HepG2 (cell line): Measurements from ENCODE around the gene GSTT2. TPM values are rescaled to one million over a fixed set of nuclear protein-coding genes. Genes with fewer than 3 reads are reported as not detected.

Source experiments
- ARNTL ChIP-seq: sonication (generic); formaldehyde crosslinking; IDR thresholded peaks from 2 replicates; pipeline ENCODE4 v1.4.0; 2020; ENCODE audit warnings: mild to moderate bottlenecking, missing genetic modification reagents
- GTF2F1 ChIP-seq: fragments of 150-350 bp; IDR thresholded peaks from 2 replicates; pipeline ENCODE4 v1.6.1; 2014; ENCODE audit warnings: low read length
- MZF1 ChIP-seq: sonication (generic); formaldehyde crosslinking; IDR thresholded peaks from 2 replicates; pipeline ENCODE4 v1.8.1; 2023; ENCODE audit warnings: mild to moderate bottlenecking, missing genetic modification reagents, borderline replicate concordance
- NR2F2 ChIP-seq: IDR thresholded peaks from 2 replicates; pipeline ENCODE4 v1.6.1; 2012; ENCODE audit warnings: low read depth, inconsistent platforms, borderline replicate concordance
- SIX1 ChIP-seq: sonication (generic); formaldehyde crosslinking; IDR thresholded peaks from 2 replicates; pipeline ENCODE4 v1.4.0; 2020; ENCODE audit warnings: missing genetic modification reagents, borderline replicate concordance
- SIX4 ChIP-seq: sonication (generic); formaldehyde crosslinking; IDR thresholded peaks from 2 replicates; pipeline ENCODE4 v1.4.0; 2020; ENCODE audit warnings: missing genetic modification reagents
- TCF7 ChIP-seq: sonication (generic); IDR thresholded peaks from 2 replicates; pipeline ENCODE4 v1.6.1; 2016; ENCODE audit warnings: antibody characterized with exemption, low read depth
- THYN1 ChIP-seq: sonication (generic); formaldehyde crosslinking; IDR thresholded peaks from 2 replicates; pipeline ENCODE4 v1.8.1; 2023; ENCODE audit warnings: low read depth, mild to moderate bottlenecking, moderate library complexity, missing genetic modification reagents, borderline replicate concordance
- XRCC5 ChIP-seq: fragments of 200-400 bp; formaldehyde crosslinking; optimal IDR thresholded peaks from 2 replicates; pipeline ENCODE3; 2017; ENCODE audit warnings: mild to moderate bottlenecking, low read length
- ZBTB42 ChIP-seq: sonication (generic); formaldehyde crosslinking; IDR thresholded peaks from 2 replicates; pipeline ENCODE4 v1.5.0; 2020; ENCODE audit warnings: mild to moderate bottlenecking, missing genetic modification reagents
- ZNF556 ChIP-seq: sonication (generic); formaldehyde crosslinking; IDR thresholded peaks from 2 replicates; pipeline ENCODE4 v1.4.0; 2020; ENCODE audit warnings: mild to moderate bottlenecking, missing genetic modification reagents, borderline replicate concordance
- ZNF672 ChIP-seq: sonication (generic); formaldehyde crosslinking; IDR thresholded peaks from 2 replicates; pipeline ENCODE4 v1.8.1; 2022; ENCODE audit warnings: missing genetic modification reagents
- polyA plus RNA-seq, 8 experiments: library from polyadenylated mRNA; depleted of rRNA in 3 of 8; stranded (reverse) in 7 of 8; unstranded in 1 of 8; fragments of >200 nt; fragmentation: Illumina TruSeq in 4 of 8; extraction: Trizol in 4 of 8; gene quantifications; 2 replicates each; pipeline versions ENCODE4 v1.2.1 to v1.2.3, GENCODE V29; 2011 to 2016; ENCODE audit warnings: low read depth in 4 of 8, missing spikeins in 1 of 8, mixed read lengths in 1 of 8; ENCODE audit not compliant: insufficient read depth in 1 of 8
- total RNA-seq, 5 experiments: library from RNA; depleted of rRNA; stranded (reverse); fragments of >200 nt; fragmentation: Illumina TruSeq; extraction: Trizol; gene quantifications; 2 replicates each; pipeline ENCODE4 v1.2.3, GENCODE V29; 2016; ENCODE audit warnings: low read depth in 1 of 5
- TF ChIP-seq, protein P1 (sequence below): sonication (generic); formaldehyde crosslinking; IDR thresholded peaks from 2 replicates; pipeline ENCODE4 v1.4.0; 2020; ENCODE audit warnings: mild to moderate bottlenecking, missing genetic modification reagents
- TF ChIP-seq, protein P2 (sequence below): sonication (generic); formaldehyde crosslinking; IDR thresholded peaks from 2 replicates; pipeline ENCODE4 v1.4.0; 2020; ENCODE audit warnings: mild to moderate bottlenecking, missing genetic modification reagents
- TF ChIP-seq, protein P3 (sequence below): sonication (generic); formaldehyde crosslinking; IDR thresholded peaks from 2 replicates; pipeline ENCODE4 v1.4.0; 2020; ENCODE audit warnings: low read depth, mild to moderate bottlenecking, missing genetic modification reagents
- TF ChIP-seq, protein P4 (sequence below): sonication (generic); formaldehyde crosslinking; IDR thresholded peaks from 2 replicates; pipeline ENCODE4 v1.5.0; 2020; ENCODE audit warnings: missing genetic modification reagents
- TF ChIP-seq, protein P5 (sequence below): IDR thresholded peaks from 2 replicates; pipeline ENCODE4 v1.6.1; 2016; ENCODE audit warnings: missing compliant biosample characterization, missing genetic modification reagents, borderline replicate concordance

GSTT2 gene
- total and polyA plus RNA-seq, 2 of the 13 experiments (the other 11 are each of a cell fraction or from before 2014, with no cell fraction given): not detected

DNA sequence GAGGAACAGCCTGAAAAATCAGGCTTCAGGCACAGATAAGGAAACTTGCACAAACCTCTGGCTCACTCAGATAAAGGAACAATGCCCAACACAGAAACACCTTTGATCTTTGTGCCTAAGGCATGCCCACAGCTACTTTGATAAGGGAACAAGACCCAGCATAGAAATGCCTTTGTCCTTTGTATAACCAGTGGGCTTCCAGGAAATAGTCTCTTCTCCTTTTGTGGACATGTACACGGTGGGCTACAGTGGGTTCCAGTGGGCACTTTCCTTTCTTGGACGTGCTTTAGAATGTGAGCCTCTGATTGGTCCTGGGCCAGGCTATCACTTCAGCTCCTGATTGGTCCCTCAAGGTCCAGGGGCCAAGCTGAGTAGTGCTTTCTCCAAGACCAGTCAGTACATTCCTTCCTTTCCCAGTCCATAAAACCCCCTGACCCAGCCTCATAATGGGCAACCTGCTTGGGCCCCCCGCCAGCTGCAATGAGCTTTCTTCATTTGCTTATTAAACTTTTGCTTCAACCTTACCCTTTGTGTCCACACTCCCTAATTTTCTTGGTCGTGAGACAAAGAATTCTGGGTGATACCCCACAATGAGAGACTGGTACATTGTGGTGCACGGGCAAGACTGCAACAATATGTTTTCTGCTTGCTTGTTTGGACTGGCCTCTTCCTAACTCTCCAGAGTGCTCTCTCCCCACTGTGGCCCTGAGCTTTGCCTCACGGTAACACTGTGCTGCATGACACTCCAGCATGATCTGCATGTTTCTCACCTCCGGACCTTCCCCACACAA lies 29.5 kb downstream of the GSTT2 start (continued):
- TF ChIP-seq, protein P1, sequence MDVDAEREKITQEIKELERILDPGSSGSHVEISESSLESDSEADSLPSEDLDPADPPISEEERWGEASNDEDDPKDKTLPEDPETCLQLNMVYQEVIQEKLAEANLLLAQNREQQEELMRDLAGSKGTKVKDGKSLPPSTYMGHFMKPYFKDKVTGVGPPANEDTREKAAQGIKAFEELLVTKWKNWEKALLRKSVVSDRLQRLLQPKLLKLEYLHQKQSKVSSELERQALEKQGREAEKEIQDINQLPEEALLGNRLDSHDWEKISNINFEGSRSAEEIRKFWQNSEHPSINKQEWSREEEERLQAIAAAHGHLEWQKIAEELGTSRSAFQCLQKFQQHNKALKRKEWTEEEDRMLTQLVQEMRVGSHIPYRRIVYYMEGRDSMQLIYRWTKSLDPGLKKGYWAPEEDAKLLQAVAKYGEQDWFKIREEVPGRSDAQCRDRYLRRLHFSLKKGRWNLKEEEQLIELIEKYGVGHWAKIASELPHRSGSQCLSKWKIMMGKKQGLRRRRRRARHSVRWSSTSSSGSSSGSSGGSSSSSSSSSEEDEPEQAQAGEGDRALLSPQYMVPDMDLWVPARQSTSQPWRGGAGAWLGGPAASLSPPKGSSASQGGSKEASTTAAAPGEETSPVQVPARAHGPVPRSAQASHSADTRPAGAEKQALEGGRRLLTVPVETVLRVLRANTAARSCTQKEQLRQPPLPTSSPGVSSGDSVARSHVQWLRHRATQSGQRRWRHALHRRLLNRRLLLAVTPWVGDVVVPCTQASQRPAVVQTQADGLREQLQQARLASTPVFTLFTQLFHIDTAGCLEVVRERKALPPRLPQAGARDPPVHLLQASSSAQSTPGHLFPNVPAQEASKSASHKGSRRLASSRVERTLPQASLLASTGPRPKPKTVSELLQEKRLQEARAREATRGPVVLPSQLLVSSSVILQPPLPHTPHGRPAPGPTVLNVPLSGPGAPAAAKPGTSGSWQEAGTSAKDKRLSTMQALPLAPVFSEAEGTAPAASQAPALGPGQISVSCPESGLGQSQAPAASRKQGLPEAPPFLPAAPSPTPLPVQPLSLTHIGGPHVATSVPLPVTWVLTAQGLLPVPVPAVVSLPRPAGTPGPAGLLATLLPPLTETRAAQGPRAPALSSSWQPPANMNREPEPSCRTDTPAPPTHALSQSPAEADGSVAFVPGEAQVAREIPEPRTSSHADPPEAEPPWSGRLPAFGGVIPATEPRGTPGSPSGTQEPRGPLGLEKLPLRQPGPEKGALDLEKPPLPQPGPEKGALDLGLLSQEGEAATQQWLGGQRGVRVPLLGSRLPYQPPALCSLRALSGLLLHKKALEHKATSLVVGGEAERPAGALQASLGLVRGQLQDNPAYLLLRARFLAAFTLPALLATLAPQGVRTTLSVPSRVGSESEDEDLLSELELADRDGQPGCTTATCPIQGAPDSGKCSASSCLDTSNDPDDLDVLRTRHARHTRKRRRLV: no peak
- TF ChIP-seq ZBTB42 (CRISPR knock-in tag): no peak
- TF ChIP-seq XRCC5: peak; percentile 44
- TF ChIP-seq, protein P2, sequence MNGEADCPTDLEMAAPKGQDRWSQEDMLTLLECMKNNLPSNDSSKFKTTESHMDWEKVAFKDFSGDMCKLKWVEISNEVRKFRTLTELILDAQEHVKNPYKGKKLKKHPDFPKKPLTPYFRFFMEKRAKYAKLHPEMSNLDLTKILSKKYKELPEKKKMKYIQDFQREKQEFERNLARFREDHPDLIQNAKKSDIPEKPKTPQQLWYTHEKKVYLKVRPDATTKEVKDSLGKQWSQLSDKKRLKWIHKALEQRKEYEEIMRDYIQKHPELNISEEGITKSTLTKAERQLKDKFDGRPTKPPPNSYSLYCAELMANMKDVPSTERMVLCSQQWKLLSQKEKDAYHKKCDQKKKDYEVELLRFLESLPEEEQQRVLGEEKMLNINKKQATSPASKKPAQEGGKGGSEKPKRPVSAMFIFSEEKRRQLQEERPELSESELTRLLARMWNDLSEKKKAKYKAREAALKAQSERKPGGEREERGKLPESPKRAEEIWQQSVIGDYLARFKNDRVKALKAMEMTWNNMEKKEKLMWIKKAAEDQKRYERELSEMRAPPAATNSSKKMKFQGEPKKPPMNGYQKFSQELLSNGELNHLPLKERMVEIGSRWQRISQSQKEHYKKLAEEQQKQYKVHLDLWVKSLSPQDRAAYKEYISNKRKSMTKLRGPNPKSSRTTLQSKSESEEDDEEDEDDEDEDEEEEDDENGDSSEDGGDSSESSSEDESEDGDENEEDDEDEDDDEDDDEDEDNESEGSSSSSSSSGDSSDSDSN (CRISPR knock-in tag): no peak
- 0 out of 2 replicates have a peak, but pooled peaks have one; percentile 6 for TF ChIP-seq ARNTL (CRISPR knock-in tag)
- TF ChIP-seq SIX4 (CRISPR knock-in tag): 0 out of 2 replicates have a peak, but pooled peaks have one; percentile 39
- no peak for TF ChIP-seq SIX1 (CRISPR knock-in tag)
- TF ChIP-seq THYN1 (CRISPR knock-in tag): no peak
- TF ChIP-seq ZNF556: no peak
- TF ChIP-seq, protein P3, sequence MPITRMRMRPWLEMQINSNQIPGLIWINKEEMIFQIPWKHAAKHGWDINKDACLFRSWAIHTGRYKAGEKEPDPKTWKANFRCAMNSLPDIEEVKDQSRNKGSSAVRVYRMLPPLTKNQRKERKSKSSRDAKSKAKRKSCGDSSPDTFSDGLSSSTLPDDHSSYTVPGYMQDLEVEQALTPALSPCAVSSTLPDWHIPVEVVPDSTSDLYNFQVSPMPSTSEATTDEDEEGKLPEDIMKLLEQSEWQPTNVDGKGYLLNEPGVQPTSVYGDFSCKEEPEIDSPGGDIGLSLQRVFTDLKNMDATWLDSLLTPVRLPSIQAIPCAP: no peak
- TF ChIP-seq ZNF672 (CRISPR knock-in tag): no peak
- TF ChIP-seq TCF7: peak; percentile 88
- peak; percentile 39; the same call in 1 of the 2 replicates for TF ChIP-seq NR2F2
- no peak for TF ChIP-seq GTF2F1
- TF ChIP-seq, protein P4, sequence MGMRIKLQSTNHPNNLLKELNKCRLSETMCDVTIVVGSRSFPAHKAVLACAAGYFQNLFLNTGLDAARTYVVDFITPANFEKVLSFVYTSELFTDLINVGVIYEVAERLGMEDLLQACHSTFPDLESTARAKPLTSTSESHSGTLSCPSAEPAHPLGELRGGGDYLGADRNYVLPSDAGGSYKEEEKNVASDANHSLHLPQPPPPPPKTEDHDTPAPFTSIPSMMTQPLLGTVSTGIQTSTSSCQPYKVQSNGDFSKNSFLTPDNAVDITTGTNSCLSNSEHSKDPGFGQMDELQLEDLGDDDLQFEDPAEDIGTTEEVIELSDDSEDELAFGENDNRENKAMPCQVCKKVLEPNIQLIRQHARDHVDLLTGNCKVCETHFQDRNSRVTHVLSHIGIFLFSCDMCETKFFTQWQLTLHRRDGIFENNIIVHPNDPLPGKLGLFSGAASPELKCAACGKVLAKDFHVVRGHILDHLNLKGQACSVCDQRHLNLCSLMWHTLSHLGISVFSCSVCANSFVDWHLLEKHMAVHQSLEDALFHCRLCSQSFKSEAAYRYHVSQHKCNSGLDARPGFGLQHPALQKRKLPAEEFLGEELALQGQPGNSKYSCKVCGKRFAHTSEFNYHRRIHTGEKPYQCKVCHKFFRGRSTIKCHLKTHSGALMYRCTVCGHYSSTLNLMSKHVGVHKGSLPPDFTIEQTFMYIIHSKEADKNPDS (CRISPR knock-in tag): no peak
- TF ChIP-seq, protein P5, sequence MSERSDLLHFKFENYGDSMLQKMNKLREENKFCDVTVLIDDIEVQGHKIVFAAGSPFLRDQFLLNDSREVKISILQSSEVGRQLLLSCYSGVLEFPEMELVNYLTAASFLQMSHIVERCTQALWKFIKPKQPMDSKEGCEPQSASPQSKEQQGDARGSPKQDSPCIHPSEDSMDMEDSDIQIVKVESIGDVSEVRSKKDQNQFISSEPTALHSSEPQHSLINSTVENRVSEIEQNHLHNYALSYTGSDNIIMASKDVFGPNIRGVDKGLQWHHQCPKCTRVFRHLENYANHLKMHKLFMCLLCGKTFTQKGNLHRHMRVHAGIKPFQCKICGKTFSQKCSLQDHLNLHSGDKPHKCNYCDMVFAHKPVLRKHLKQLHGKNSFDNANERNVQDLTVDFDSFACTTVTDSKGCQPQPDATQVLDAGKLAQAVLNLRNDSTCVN (CRISPR knock-in tag): no peak
- no peak for TF ChIP-seq MZF1 (CRISPR knock-in tag)
